ENCODE data around the gene PCSK5.
"Not testable (repeated sequence)": the region's sequence is repeated elsewhere in the genome, so short reads cannot be mapped to it uniquely, and the experiment has no call there.

The PCSK5 gene

GRCh38 chr9:76036762-76037161, 146.3 kb downstream of the PCSK5 start:
- no peak for DNase-seq (ENCODE audit: low read depth, low spot score)
- H3K27ac ChIP-seq, result no peak overlapping the region

- DNase-seq (ENCODE audit: low read depth, low spot score), result no peak
- H3K27ac ChIP-seq, result no peak overlapping the region
These were observed 147.2 kb downstream of the PCSK5 start for GRCh38 chr9:76037587-76038225.

GRCh38 chr9:76038431-76038830, 148.0 kb downstream of the PCSK5 start:
- no peak overlapping the region for H3K27ac ChIP-seq

GRCh38 chr9:76044266-76044819, 153.9 kb downstream of the PCSK5 start:
- no peak for DNase-seq (ENCODE audit: low read depth, low spot score)
- H3K27ac ChIP-seq, result no peak overlapping the region

More at GRCh38 chr9:76038431-76038830, 148.0 kb downstream of the PCSK5 start:
- no peak for DNase-seq (ENCODE audit: low read depth, low spot score)

GRCh38 chr9:76045221-76045620, 154.7 kb downstream of the PCSK5 start:
- H3K27ac ChIP-seq, result no peak overlapping the region
- no peak for DNase-seq (ENCODE audit: low read depth, low spot score)

- no peak for DNase-seq (ENCODE audit: low read depth, low spot score)
- H3K27ac ChIP-seq, result no peak overlapping the region
These were observed 158.9 kb downstream of the PCSK5 start for GRCh38 chr9:76049341-76049740.

- no peak for DNase-seq (ENCODE audit: low read depth, low spot score)
- H3K27ac ChIP-seq, result no peak overlapping the region
These were observed 177.2 kb downstream of the PCSK5 start for GRCh38 chr9:76067696-76068095.

GRCh38 chr9:76077537-76077936, 187.1 kb downstream of the PCSK5 start:
- DNase-seq (ENCODE audit: low read depth, low spot score), result no peak
- no peak overlapping the region for H3K27ac ChIP-seq

GRCh38 chr9:76081281-76081680, 190.8 kb downstream of the PCSK5 start:
- DNase-seq (ENCODE audit: low read depth, low spot score); H3K27ac ChIP-seq: not testable (repeated sequence)

- no peak for DNase-seq (ENCODE audit: low read depth, low spot score)
- H3K27ac ChIP-seq, result no peak overlapping the region
These were observed 191.6 kb downstream of the PCSK5 start for GRCh38 chr9:76082057-76082456.

GRCh38 chr9:76085596-76085995, 195.1 kb downstream of the PCSK5 start:
- no peak for DNase-seq (ENCODE audit: low read depth, low spot score)

GRCh38 chr9:76086539-76086938, 196.1 kb downstream of the PCSK5 start:
- H3K27ac ChIP-seq, result no peak overlapping the region
- DNase-seq (ENCODE audit: low read depth, low spot score), result no peak

More at GRCh38 chr9:76085596-76085995, 195.1 kb downstream of the PCSK5 start:
- no peak overlapping the region for H3K27ac ChIP-seq

- DNase-seq (ENCODE audit: low read depth, low spot score), result no peak
- no peak overlapping the region for H3K27ac ChIP-seq
These were observed 197.5 kb downstream of the PCSK5 start for GRCh38 chr9:76087976-76088375.

- H3K27ac ChIP-seq, result no peak overlapping the region
- no peak for DNase-seq (ENCODE audit: low read depth, low spot score)
These were observed 199.9 kb downstream of the PCSK5 start for GRCh38 chr9:76090330-76090729.

GRCh38 chr9:76090909-76091308, 200.4 kb downstream of the PCSK5 start:
- no peak for DNase-seq (ENCODE audit: low read depth, low spot score)
- H3K27ac ChIP-seq, result no peak overlapping the region

GRCh38 chr9:76092572-76092971, 202.1 kb downstream of the PCSK5 start:
- H3K27ac ChIP-seq, result no peak overlapping the region
- no peak for DNase-seq (ENCODE audit: low read depth, low spot score)

GRCh38 chr9:76095585-76095984, 205.1 kb downstream of the PCSK5 start:
- no peak for DNase-seq (ENCODE audit: low read depth, low spot score)
- no peak overlapping the region for H3K27ac ChIP-seq

GRCh38 chr9:76099516-76099915, 209.0 kb downstream of the PCSK5 start:
- H3K27ac ChIP-seq, result no peak overlapping the region
- no peak for DNase-seq (ENCODE audit: low read depth, low spot score)

GRCh38 chr9:76101075-76101474, 210.6 kb downstream of the PCSK5 start:
- DNase-seq (ENCODE audit: low read depth, low spot score), result no peak

GRCh38 chr9:76101491-76101890, 211.0 kb downstream of the PCSK5 start:
- H3K27ac ChIP-seq, result no peak overlapping the region
- DNase-seq (ENCODE audit: low read depth, low spot score), result no peak

More at GRCh38 chr9:76101075-76101474, 210.6 kb downstream of the PCSK5 start:
- H3K27ac ChIP-seq, result no peak overlapping the region

- no peak overlapping the region for H3K27ac ChIP-seq
These were observed 211.5 kb downstream of the PCSK5 start for GRCh38 chr9:76101947-76102346.

More at GRCh38 chr9:76101947-76102346, 211.5 kb downstream of the PCSK5 start:
- DNase-seq (ENCODE audit: low read depth, low spot score), result no peak
